Mesothelial cell of epicardium (in vitro differentiated cells): Measurements from ENCODE around the gene CACNA1A. TPM values are rescaled to one million over a fixed set of nuclear protein-coding genes. Genes with fewer than 3 reads are reported as not detected.

Experiments used
- DNase-seq, 2 experiments: peaks; one replicate each; pipeline ENCODE4 v3.0.0; 2021; ENCODE audit warnings: low spot score in 2 of 2; ENCODE audit not compliant: unreplicated experiment in 2 of 2
- H3K27ac Mint-ChIP-seq: 2 replicates; pipeline ENCODE4 v1.8.0; 2021; ENCODE audit warnings: mixed read lengths
- H3K27me3 Mint-ChIP-seq: 2 replicates; pipeline ENCODE4 v1.8.0; 2021; ENCODE audit warnings: low read depth, mixed read lengths
- H3K36me3 Mint-ChIP-seq: 2 replicates; pipeline ENCODE4 v1.8.0; 2021; ENCODE audit warnings: mixed read lengths
- H3K4me1 Mint-ChIP-seq: 2 replicates; pipeline ENCODE4 v1.8.0; 2021; ENCODE audit warnings: mixed read lengths
- H3K4me3 Mint-ChIP-seq: 2 replicates; pipeline ENCODE4 v1.8.0; 2021; ENCODE audit warnings: mild to moderate bottlenecking, moderate library complexity, mixed read lengths
- H3K9me3 Mint-ChIP-seq: 2 replicates; pipeline ENCODE4 v1.8.0; 2021; ENCODE audit warnings: mixed read lengths
- CTCF ChIP-seq: fragments of 200-600 bp; sonication (generic); IDR thresholded peaks from one replicate; pipeline ENCODE4 v1.5.0; 2021; ENCODE audit warnings: antibody characterized with exemption; ENCODE audit not compliant: unreplicated experiment
- total RNA-seq: library from RNA; stranded (reverse); gene quantifications from 3 replicates; pipeline ENCODE4 v1.2.1, GENCODE V29; 2021

CACNA1A gene
- total RNA-seq, 1 donor from 2014 or later, result 1.0 TPM

GRCh38 chr19:13476071-13476470, 30.2 kb downstream of the CACNA1A start:
- Mint-ChIP-seq H3K4me1 (no peaks in the 10 kb centered on the region), H3K9me3 (peaks cover 31% of the 10 kb centered on the region), H3K4me3 (no peak overlapping the region), H3K27ac (no peak overlapping the region), H3K27me3 (peaks cover 3% of the 10 kb centered on the region), H3K36me3 (no peaks in the 10 kb centered on the region)
- DNase-seq, result no peak
- no peak for TF ChIP-seq CTCF

GRCh38 chr19:13475044-13475443, 31.2 kb downstream of the CACNA1A start:
- H3K36me3 Mint-ChIP-seq, result no peaks in the 10 kb centered on the region

GRCh38 chr19:13466697-13467096, 39.6 kb downstream of the CACNA1A start:
- no peak for TF ChIP-seq CTCF
- DNase-seq, result no peak
- no peaks in the 10 kb centered on the region for H3K4me1 Mint-ChIP-seq
- no peaks in the 10 kb centered on the region for H3K36me3 Mint-ChIP-seq
- no peak overlapping the region for H3K27ac Mint-ChIP-seq
- H3K4me3 Mint-ChIP-seq, result no peak overlapping the region
- no peaks in the 10 kb centered on the region for H3K27me3 Mint-ChIP-seq
- H3K9me3 Mint-ChIP-seq, result no peaks in the 10 kb centered on the region

More at GRCh38 chr19:13475044-13475443, 31.2 kb downstream of the CACNA1A start:
- H3K9me3 Mint-ChIP-seq, result peaks cover 31% of the 10 kb centered on the region
- DNase-seq, result no peak
- no peak overlapping the region for H3K4me3 Mint-ChIP-seq
- no peaks in the 10 kb centered on the region for H3K4me1 Mint-ChIP-seq
- no peak for TF ChIP-seq CTCF
- no peak overlapping the region for H3K27ac Mint-ChIP-seq
- no peaks in the 10 kb centered on the region for H3K27me3 Mint-ChIP-seq

GRCh38 chr19:13463296-13463695, 43.0 kb downstream of the CACNA1A start:
- Mint-ChIP-seq H3K27ac (no peak overlapping the region), H3K36me3 (no peaks in the 10 kb centered on the region), H3K9me3 (no peaks in the 10 kb centered on the region), H3K27me3 (peaks cover 29% of the 10 kb centered on the region), H3K4me3 (no peak overlapping the region), H3K4me1 (no peaks in the 10 kb centered on the region)
- peak in 1 of 2 experiments; percentile 54 for DNase-seq
- TF ChIP-seq CTCF, result no peak

GRCh38 chr19:13461536-13461935, 44.7 kb downstream of the CACNA1A start:
- Mint-ChIP-seq H3K27me3 (peaks cover 32% of the 10 kb centered on the region), H3K4me3 (no peak overlapping the region), H3K27ac (no peak overlapping the region), H3K36me3 (no peaks in the 10 kb centered on the region), H3K4me1 (no peaks in the 10 kb centered on the region), H3K9me3 (no peaks in the 10 kb centered on the region)
- TF ChIP-seq CTCF, result no peak
- DNase-seq, result no peak

- no peaks in the 10 kb centered on the region for H3K4me1 Mint-ChIP-seq
- DNase-seq, result no peak
- H3K36me3 Mint-ChIP-seq, result no peaks in the 10 kb centered on the region
- no peak for TF ChIP-seq CTCF
- H3K4me3 Mint-ChIP-seq, result no peak overlapping the region
- H3K9me3 Mint-ChIP-seq, result peaks cover 5% of the 10 kb centered on the region
- H3K27me3 Mint-ChIP-seq, result peaks cover 32% of the 10 kb centered on the region
- H3K27ac Mint-ChIP-seq, result no peak overlapping the region
These were observed 46.2 kb downstream of the CACNA1A start for GRCh38 chr19:13460045-13460444.
